HEK293 (cell line): ENCODE results near the gene GLYATL3.

Experiments used
- CTCF ChIA-PET: fragments of 350-600 bp; formaldehyde crosslinking; extraction: SDS; loops from one replicate; lab custom pipeline; 2021; ENCODE audit warnings: antibody characterized with exemption; lab: Yijun Ruan, JAX
- POLR2A ChIA-PET: fragments of 300-600 bp; formaldehyde crosslinking; extraction: SDS; loops from one replicate; lab custom pipeline; 2020; ENCODE audit warnings: antibody characterized with exemption, inconsistent platforms; lab: Yijun Ruan, JAX
- H3K27ac ChIP-seq: fragments of 200-500 bp; sonication (Bioruptor generic); 2 replicates; pipeline ENCODE4 v1.5.1; 2014; ENCODE audit warnings: low read depth, low read length, control low read depth, inconsistent platforms; ENCODE audit errors: extremely low read depth
- H3K36me3 ChIP-seq, 2 experiments: fragments of 200-500 bp in 1 of 2; sonication (Bioruptor generic) in 1 of 2; 1 replicate in 1 of 2; 2 replicates in 1 of 2; pipeline ENCODE4 v1.5.1; 2014 to 2017; ENCODE audit warnings: inconsistent platforms in 2 of 2, low read length in 2 of 2; ENCODE audit not compliant: control insufficient read depth in 2 of 2, insufficient read depth in 1 of 2
- H3K4me1 ChIP-seq: fragments of 200-500 bp; sonication (Bioruptor generic); 2 replicates; pipeline ENCODE4 v1.5.1; 2014; ENCODE audit warnings: mild to moderate bottlenecking, low read length, inconsistent platforms; ENCODE audit not compliant: control insufficient read depth, insufficient read depth
- H3K4me3 ChIP-seq: 2 replicates; pipeline ENCODE4 v1.5.1; 2011; ENCODE audit warnings: low read depth, mild to moderate bottlenecking, control low read depth, low read length, moderate library complexity
- H3K9me3 ChIP-seq: fragments of 200-500 bp; sonication (Bioruptor generic); 2 replicates; pipeline ENCODE4 v1.5.1; 2014; ENCODE audit warnings: low read depth, low read length, inconsistent platforms; ENCODE audit not compliant: control insufficient read depth, insufficient read depth
- GFI1B ChIP-seq: fragments of 450-650 bp; formaldehyde crosslinking; IDR thresholded peaks from 2 replicates; pipeline ENCODE4 v1.5.1; 2016; ENCODE audit warnings: missing biosample characterization, missing genetic modification characterization
- HOXA7 ChIP-seq: sonication (generic); formaldehyde crosslinking; IDR thresholded peaks from 2 replicates; pipeline ENCODE4 v1.8.1; 2022; ENCODE audit warnings: missing genetic modification reagents, borderline replicate concordance
- HOXC10 ChIP-seq: sonication (generic); formaldehyde crosslinking; IDR thresholded peaks from 2 replicates; pipeline ENCODE4 v1.8.1; 2023; ENCODE audit warnings: mild to moderate bottlenecking, missing genetic modification reagents
- KLF10 ChIP-seq: fragments of 450-650 bp; IDR thresholded peaks from 2 replicates; pipeline ENCODE4 v1.5.1; 2018; ENCODE audit warnings: missing biosample characterization, mild to moderate bottlenecking, missing genetic modification characterization
- OSR2 ChIP-seq: fragments of 450-650 bp; formaldehyde crosslinking; IDR thresholded peaks from 2 replicates; pipeline ENCODE4 v1.5.1; 2016; ENCODE audit warnings: missing biosample characterization, missing genetic modification characterization
- ZBTB1 ChIP-seq: fragments of 450-650 bp; formaldehyde crosslinking; IDR thresholded peaks from 2 replicates; pipeline ENCODE4 v1.5.1; 2016; ENCODE audit warnings: missing biosample characterization, missing genetic modification characterization
- ZNF133 ChIP-seq: fragments of 450-650 bp; formaldehyde crosslinking; IDR thresholded peaks from 2 replicates; pipeline ENCODE4 v1.5.1; 2016; ENCODE audit warnings: missing biosample characterization, missing genetic modification characterization
- ZNF138 ChIP-seq: fragments of 450-650 bp; formaldehyde crosslinking; IDR thresholded peaks from 2 replicates; pipeline ENCODE4 v1.5.1; 2016; ENCODE audit warnings: missing biosample characterization, missing genetic modification characterization, borderline replicate concordance
- ZNF169 ChIP-seq: fragments of 450-650 bp; formaldehyde crosslinking; IDR thresholded peaks from 2 replicates; pipeline ENCODE4 v1.5.1; 2016; ENCODE audit warnings: missing biosample characterization, missing genetic modification characterization
- ZNF18 ChIP-seq: fragments of 450-650 bp; formaldehyde crosslinking; IDR thresholded peaks from 2 replicates; pipeline ENCODE4 v1.5.1; 2016; ENCODE audit warnings: missing biosample characterization, missing genetic modification characterization
- ZNF211 ChIP-seq: fragments of 450-650 bp; formaldehyde crosslinking; IDR thresholded peaks from 2 replicates; pipeline ENCODE4 v1.5.1; 2016; ENCODE audit warnings: low read depth, missing biosample characterization, missing genetic modification characterization
- ZNF530 ChIP-seq: fragments of 450-650 bp; formaldehyde crosslinking; IDR thresholded peaks from 2 replicates; pipeline ENCODE4 v1.5.1; 2016; ENCODE audit warnings: low read depth, missing biosample characterization, missing genetic modification characterization
- ZNF610 ChIP-seq: fragments of 450-650 bp; formaldehyde crosslinking; IDR thresholded peaks from 2 replicates; pipeline ENCODE4 v1.5.1; 2016; ENCODE audit warnings: missing biosample characterization, missing genetic modification characterization, borderline replicate concordance
- ZNF670 ChIP-seq: fragments of 450-650 bp; formaldehyde crosslinking; IDR thresholded peaks from 2 replicates; pipeline ENCODE4 v1.5.1; 2016; ENCODE audit warnings: missing biosample characterization, missing genetic modification characterization, low read depth
- ZNF747 ChIP-seq: fragments of 450-650 bp; formaldehyde crosslinking; IDR thresholded peaks from 2 replicates; pipeline ENCODE4 v1.5.1; 2016; ENCODE audit warnings: missing biosample characterization, missing genetic modification characterization
- ZNF837 ChIP-seq: fragments of 450-650 bp; formaldehyde crosslinking; IDR thresholded peaks from 2 replicates; pipeline ENCODE4 v1.5.1; 2016; ENCODE audit warnings: missing biosample characterization, missing genetic modification characterization
- ZNF843 ChIP-seq: fragments of 450-650 bp; formaldehyde crosslinking; IDR thresholded peaks from 2 replicates; pipeline ENCODE4 v1.5.1; 2016; ENCODE audit warnings: missing biosample characterization, missing genetic modification characterization
- ZSCAN23 ChIP-seq: fragments of 450-650 bp; formaldehyde crosslinking; IDR thresholded peaks from 2 replicates; pipeline ENCODE4 v1.5.1; 2016; ENCODE audit warnings: missing biosample characterization, missing genetic modification characterization
- TF ChIP-seq, protein P1 (sequence below): fragments of 450-650 bp; formaldehyde crosslinking; conservative IDR thresholded peaks from 2 replicates; pipeline ENCODE4 v1.5.1; 2016; ENCODE audit warnings: low read depth, missing biosample characterization, missing genetic modification characterization
- TF ChIP-seq, protein P2 (sequence below): fragments of 450-650 bp; formaldehyde crosslinking; IDR thresholded peaks from 2 replicates; pipeline ENCODE4; 2016; ENCODE audit warnings: missing biosample characterization, missing genetic modification characterization

The GLYATL3 gene

DNA sequence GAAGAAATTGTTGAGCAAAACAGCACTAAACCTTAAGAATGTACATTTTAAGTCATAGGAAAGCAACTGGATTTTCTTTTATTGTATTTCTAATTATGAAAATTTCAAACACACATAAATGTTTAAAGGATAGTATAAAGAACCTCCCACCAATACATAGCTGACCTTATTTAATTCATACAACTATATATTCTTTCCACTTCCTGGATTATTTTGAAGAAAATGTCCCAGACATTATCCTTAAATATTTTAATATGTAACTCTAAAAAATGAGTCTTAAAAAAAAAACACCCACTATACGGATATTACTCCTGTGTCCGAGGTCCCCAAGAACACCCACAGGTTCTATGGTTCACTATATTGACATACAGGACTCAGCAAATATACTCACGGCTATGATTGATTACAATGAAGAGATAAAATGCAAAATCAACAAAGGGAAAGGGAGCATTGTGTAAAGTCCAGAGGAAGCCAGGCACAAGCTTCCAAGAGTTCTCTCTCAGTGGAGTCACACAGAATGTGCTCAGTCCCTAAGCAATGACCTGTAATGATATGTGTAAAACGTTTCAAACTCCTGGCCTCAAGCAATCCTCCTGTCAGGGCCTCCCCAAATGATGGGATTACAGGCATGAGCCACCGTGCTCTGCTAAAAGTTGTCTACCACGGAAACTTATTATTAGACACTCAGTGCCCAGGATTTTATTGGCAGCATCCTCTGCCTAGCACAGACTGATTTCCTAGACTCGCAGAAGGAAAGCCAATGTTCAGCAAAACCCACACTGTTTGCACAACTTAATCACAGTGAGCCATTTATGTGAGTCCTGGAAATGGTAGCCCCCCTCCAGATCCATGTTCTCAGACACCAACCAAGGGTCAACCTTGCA lies 23.2 kb downstream of the GLYATL3 start:
- Histone ChIP-seq H3K9me3 (no peaks in the 10 kb centered on the region), H3K27ac (no peak overlapping the region), H3K4me1 (no peaks in the 10 kb centered on the region), H3K36me3 (no peaks in the 10 kb centered on the region), H3K4me3 (no peak overlapping the region)
- ChIA-PET CTCF (interaction anchor here (2.5 kb wide), 1 partner anchor 9 kb away, joined by 11 read pairs; no protein-coding TSS in a partner anchor), POLR2A (no interaction called here)
- TF ChIP-seq ZNF747 (tag by site-specific recombination) (no peak), ZNF670 (tag by site-specific recombination) (no peak), ZNF610 (tag by site-specific recombination) (no peak), KLF10 (tag by site-specific recombination) (no peak), ZNF211 (tag by site-specific recombination) (no peak), ZSCAN23 (tag by site-specific recombination) (no peak)
- TF ChIP-seq, protein P1, sequence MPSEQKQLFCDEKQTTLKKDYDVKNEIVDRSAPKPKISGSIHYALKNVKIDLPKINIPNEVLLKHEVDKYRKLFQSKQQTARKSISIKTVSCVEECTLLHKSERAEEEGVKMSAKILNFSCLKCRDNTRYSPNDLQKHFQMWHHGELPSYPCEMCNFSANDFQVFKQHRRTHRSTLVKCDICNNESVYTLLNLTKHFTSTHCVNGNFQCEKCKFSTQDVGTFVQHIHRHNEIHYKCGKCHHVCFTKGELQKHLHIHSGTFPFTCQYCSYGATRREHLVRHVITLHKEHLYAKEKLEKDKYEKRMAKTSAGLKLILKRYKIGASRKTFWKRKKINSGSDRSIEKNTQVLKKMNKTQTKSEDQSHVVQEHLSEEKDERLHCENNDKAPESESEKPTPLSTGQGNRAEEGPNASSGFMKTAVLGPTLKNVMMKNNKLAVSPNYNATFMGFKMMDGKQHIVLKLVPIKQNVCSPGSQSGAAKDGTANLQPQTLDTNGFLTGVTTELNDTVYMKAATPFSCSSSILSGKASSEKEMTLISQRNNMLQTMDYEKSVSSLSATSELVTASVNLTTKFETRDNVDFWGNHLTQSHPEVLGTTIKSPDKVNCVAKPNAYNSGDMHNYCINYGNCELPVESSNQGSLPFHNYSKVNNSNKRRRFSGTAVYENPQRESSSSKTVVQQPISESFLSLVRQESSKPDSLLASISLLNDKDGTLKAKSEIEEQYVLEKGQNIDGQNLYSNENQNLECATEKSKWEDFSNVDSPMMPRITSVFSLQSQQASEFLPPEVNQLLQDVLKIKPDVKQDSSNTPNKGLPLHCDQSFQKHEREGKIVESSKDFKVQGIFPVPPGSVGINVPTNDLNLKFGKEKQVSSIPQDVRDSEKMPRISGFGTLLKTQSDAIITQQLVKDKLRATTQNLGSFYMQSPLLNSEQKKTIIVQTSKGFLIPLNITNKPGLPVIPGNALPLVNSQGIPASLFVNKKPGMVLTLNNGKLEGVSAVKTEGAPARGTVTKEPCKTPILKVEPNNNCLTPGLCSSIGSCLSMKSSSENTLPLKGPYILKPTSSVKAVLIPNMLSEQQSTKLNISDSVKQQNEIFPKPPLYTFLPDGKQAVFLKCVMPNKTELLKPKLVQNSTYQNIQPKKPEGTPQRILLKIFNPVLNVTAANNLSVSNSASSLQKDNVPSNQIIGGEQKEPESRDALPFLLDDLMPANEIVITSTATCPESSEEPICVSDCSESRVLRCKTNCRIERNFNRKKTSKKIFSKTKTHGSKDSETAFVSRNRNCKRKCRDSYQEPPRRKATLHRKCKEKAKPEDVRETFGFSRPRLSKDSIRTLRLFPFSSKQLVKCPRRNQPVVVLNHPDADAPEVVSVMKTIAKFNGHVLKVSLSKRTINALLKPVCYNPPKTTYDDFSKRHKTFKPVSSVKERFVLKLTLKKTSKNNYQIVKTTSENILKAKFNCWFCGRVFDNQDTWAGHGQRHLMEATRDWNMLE (tag by site-specific recombination) = no peak

DNA sequence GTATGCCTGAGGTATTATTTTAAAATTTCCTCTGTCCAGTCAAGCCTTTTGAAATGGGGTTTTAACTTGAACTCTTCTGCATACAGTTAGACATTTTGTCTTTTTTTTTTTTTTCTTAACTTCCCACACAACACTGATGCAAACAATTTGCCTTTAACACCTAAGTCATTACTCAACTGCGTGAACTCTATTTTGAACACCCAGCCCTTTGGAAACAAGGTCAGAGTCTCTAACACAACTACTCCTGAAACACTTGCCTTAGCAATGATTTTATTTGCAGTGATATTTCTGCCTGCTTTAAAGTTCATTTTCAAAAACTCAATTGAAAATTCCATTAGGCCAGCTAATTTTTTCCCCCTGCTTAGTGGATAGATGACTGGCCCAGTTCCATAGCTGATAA lies 24.2 kb downstream of the GLYATL3 start:
- H3K4me1 ChIP-seq = no peaks in the 10 kb centered on the region
- H3K4me3 ChIP-seq = no peak overlapping the region
- ChIA-PET CTCF (interaction anchor here (0.7 to 2.5 kb wide), 3 partner anchors 8 to 83 kb away, joined by 4 to 11 read pairs (median 6); no protein-coding TSS in a partner anchor), POLR2A (no interaction called here)
- no peaks in the 10 kb centered on the region for H3K36me3 ChIP-seq
- no peaks in the 10 kb centered on the region for H3K9me3 ChIP-seq
- no peak overlapping the region for H3K27ac ChIP-seq
- TF ChIP-seq ZBTB1 (tag by site-specific recombination) (no peak), GFI1B (tag by site-specific recombination) (no peak), ZNF138 (tag by site-specific recombination) (no peak), HOXC10 (CRISPR knock-in tag) (no peak), ZNF18 (tag by site-specific recombination) (no peak), HOXA7 (CRISPR knock-in tag) (no peak), ZNF530 (tag by site-specific recombination) (no peak), ZNF843 (tag by site-specific recombination) (no peak), ZNF837 (tag by site-specific recombination) (no peak), OSR2 (no peak), ZNF133 (tag by site-specific recombination) (no peak), ZNF169 (tag by site-specific recombination) (no peak)
- TF ChIP-seq, protein P2, sequence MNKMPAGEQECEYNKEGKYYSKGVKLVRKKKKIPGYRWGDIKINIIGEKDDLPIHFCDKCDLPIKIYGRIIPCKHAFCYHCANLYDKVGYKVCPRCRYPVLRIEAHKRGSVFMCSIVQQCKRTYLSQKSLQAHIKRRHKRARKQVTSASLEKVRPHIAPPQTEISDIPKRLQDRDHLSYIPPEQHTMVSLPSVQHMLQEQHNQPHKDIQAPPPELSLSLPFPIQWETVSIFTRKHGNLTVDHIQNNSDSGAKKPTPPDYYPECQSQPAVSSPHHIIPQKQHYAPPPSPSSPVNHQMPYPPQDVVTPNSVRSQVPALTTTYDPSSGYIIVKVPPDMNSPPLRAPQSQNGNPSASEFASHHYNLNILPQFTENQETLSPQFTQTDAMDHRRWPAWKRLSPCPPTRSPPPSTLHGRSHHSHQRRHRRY (tag by site-specific recombination) = no peak
- TF ChIP-seq, protein P1 (tag by site-specific recombination) = no peak
